ENCODE measurements around the gene GALNT17.

GALNT17 gene

GRCh38 chr7:71308096-71308495 is 176.2 kb downstream of the GALNT17 start:
- ChIA-PET CTCF (no interaction called here), POLR2A (no interaction called here)
- H3K4me1 ChIP-seq (ENCODE audit: control insufficient read depth, insufficient read depth, low read length), result no peaks in the 10 kb centered on the region
- H3K36me3 ChIP-seq (ENCODE audit: control insufficient read depth in 2 of 2, insufficient read depth in 1 of 2, low read length in 2 of 2), result no peaks in the 10 kb centered on the region
- H3K4me3 ChIP-seq (ENCODE audit: low read depth, low read length), result no peak overlapping the region
- H3K9me3 ChIP-seq (ENCODE audit: control insufficient read depth, insufficient read depth, low read depth, low read length), result no peaks in the 10 kb centered on the region
- no peak for TF ChIP-seq ZNF148 (tag by site-specific recombination; IDR thresholded peaks at IDR 0.05; ENCODE audit: borderline replicate concordance)
- no peak for TF ChIP-seq KLF9 (tag by site-specific recombination; IDR thresholded peaks at IDR 0.05; ENCODE audit: low read depth)
- TF ChIP-seq ZNF530 (tag by site-specific recombination; IDR thresholded peaks at IDR 0.05; ENCODE audit: low read depth), result no peak
- TF ChIP-seq SCRT1 (tag by site-specific recombination; IDR thresholded peaks at IDR 0.05; ENCODE audit: borderline replicate concordance), result no peak
- TF ChIP-seq, protein P1, sequence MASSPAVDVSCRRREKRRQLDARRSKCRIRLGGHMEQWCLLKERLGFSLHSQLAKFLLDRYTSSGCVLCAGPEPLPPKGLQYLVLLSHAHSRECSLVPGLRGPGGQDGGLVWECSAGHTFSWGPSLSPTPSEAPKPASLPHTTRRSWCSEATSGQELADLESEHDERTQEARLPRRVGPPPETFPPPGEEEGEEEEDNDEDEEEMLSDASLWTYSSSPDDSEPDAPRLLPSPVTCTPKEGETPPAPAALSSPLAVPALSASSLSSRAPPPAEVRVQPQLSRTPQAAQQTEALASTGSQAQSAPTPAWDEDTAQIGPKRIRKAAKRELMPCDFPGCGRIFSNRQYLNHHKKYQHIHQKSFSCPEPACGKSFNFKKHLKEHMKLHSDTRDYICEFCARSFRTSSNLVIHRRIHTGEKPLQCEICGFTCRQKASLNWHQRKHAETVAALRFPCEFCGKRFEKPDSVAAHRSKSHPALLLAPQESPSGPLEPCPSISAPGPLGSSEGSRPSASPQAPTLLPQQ (tag by site-specific recombination; IDR thresholded peaks at IDR 0.05), result no peak
- TF ChIP-seq, protein P2, sequence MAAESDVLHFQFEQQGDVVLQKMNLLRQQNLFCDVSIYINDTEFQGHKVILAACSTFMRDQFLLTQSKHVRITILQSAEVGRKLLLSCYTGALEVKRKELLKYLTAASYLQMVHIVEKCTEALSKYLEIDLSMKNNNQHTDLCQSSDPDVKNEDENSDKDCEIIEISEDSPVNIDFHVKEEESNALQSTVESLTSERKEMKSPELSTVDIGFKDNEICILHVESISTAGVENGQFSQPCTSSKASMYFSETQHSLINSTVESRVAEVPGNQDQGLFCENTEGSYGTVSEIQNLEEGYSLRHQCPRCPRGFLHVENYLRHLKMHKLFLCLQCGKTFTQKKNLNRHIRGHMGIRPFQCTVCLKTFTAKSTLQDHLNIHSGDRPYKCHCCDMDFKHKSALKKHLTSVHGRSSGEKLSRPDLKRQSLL (tag by site-specific recombination; IDR thresholded peaks at IDR 0.05), result no peak
- TF ChIP-seq GLIS2 (tag by site-specific recombination; IDR thresholded peaks at IDR 0.05), result no peak
- no peak for TF ChIP-seq RBAK (tag by site-specific recombination; IDR thresholded peaks at IDR 0.05)
- TF ChIP-seq ZEB2 (tag by site-specific recombination; IDR thresholded peaks at IDR 0.05), result no peak
- TF ChIP-seq INSM2 (tag by site-specific recombination; IDR thresholded peaks at IDR 0.05), result no peak
- TF ChIP-seq YY1 (tag by site-specific recombination; IDR thresholded peaks at IDR 0.05), result no peak
- TF ChIP-seq, protein P3, sequence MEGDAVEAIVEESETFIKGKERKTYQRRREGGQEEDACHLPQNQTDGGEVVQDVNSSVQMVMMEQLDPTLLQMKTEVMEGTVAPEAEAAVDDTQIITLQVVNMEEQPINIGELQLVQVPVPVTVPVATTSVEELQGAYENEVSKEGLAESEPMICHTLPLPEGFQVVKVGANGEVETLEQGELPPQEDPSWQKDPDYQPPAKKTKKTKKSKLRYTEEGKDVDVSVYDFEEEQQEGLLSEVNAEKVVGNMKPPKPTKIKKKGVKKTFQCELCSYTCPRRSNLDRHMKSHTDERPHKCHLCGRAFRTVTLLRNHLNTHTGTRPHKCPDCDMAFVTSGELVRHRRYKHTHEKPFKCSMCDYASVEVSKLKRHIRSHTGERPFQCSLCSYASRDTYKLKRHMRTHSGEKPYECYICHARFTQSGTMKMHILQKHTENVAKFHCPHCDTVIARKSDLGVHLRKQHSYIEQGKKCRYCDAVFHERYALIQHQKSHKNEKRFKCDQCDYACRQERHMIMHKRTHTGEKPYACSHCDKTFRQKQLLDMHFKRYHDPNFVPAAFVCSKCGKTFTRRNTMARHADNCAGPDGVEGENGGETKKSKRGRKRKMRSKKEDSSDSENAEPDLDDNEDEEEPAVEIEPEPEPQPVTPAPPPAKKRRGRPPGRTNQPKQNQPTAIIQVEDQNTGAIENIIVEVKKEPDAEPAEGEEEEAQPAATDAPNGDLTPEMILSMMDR (tag by site-specific recombination; IDR thresholded peaks at IDR 0.05), result no peak
- no peak for TF ChIP-seq ZFP3 (tag by site-specific recombination; IDR thresholded peaks at IDR 0.05; ENCODE audit: low read depth)
- TF ChIP-seq ZNF121 (tag by site-specific recombination; IDR thresholded peaks at IDR 0.05), result no peak
- no peak for TF ChIP-seq ZNF473 (tag by site-specific recombination; IDR thresholded peaks at IDR 0.05)
- H3K27ac ChIP-seq (ENCODE audit: extremely low read depth, low read depth, low read length), result no peak overlapping the region

- Histone ChIP-seq H3K4me1 (ENCODE audit: control insufficient read depth, insufficient read depth, low read length) (no peaks in the 10 kb centered on the region), H3K36me3 (ENCODE audit: control insufficient read depth in 2 of 2, insufficient read depth in 1 of 2, low read length in 2 of 2) (no peaks in the 10 kb centered on the region), H3K27ac (ENCODE audit: extremely low read depth, low read depth, low read length) (no peak overlapping the region), H3K4me3 (ENCODE audit: low read depth, low read length) (no peak overlapping the region), H3K9me3 (ENCODE audit: control insufficient read depth, insufficient read depth, low read depth, low read length) (no peaks in the 10 kb centered on the region)
- no peak for TF ChIP-seq TRIM28 (IDR thresholded peaks at IDR 0.05; ENCODE audit: borderline replicate concordance, low read length)
- no peak for TF ChIP-seq IKZF3 (tag by site-specific recombination; IDR thresholded peaks at IDR 0.05)
- TF ChIP-seq ZEB2 (tag by site-specific recombination; IDR thresholded peaks at IDR 0.05), result no peak
- no peak for TF ChIP-seq ZNF133 (tag by site-specific recombination; IDR thresholded peaks at IDR 0.05)
- TF ChIP-seq ZNF404 (tag by site-specific recombination; IDR thresholded peaks at IDR 0.05), result no peak
- no peak for TF ChIP-seq ZNF571 (tag by site-specific recombination; IDR thresholded peaks at IDR 0.05)
- no peak for TF ChIP-seq ZBTB21 (tag by site-specific recombination; IDR thresholded peaks at IDR 0.05)
- TF ChIP-seq ZNF433 (tag by site-specific recombination; IDR thresholded peaks at IDR 0.05; ENCODE audit: low read depth), result no peak
- TF ChIP-seq ZNF335 (tag by site-specific recombination; conservative IDR thresholded peaks at IDR 0.05), result no peak
- ChIA-PET POLR2A (no interaction called here), CTCF (no interaction called here)
Measured at GRCh38 chr7:71311576-71311975, 179.6 kb downstream of the GALNT17 start.

All from HEK293 (cell line).